ENCODE measurements around the gene VSIG2.

DNA sequence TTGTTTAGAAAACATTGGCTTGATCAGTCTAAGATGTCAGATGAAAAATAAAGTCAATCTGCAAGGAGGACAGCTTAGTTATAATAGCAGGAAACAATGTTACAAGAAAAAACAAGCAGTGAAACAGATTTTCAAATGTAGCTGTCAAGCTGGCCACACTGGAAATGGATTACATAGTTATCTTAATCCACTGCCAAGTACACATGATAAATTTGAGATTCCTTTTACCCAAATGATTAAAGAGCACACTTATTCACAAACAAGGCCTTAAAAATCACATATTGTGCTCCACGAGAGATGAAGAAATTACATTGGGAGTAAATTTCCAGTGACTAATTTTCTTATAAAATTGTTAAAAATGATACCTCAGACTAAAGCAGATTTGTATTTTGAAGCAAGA, 27.5 kb upstream of the VSIG2 start:
- TF ChIP-seq ESRRG (CRISPR knock-in tag; IDR thresholded peaks at IDR 0.05): no peak
- no peak for TF ChIP-seq CSRNP3 (CRISPR knock-in tag; IDR thresholded peaks at IDR 0.05)
- TF ChIP-seq OSR1 (CRISPR knock-in tag; IDR thresholded peaks at IDR 0.05): no peak
